GM12878 (cell line): ENCODE data around the gene SORCS1. TPM values are rescaled to one million over a fixed set of nuclear protein-coding genes. Genes with fewer than 3 reads are reported as not detected.

Source experiments
- ATAC-seq: fragments of 200-7000 bp; cut with Tn5 transposase; 3 replicates; pipeline ENCODE4 v1.9.1; 2020; ENCODE audit warnings: mild to moderate bottlenecking, moderate library complexity
- BruUV-seq: library from RNA; stranded (reverse); fragments of 400-500 nt; replicated peaks from 2 replicates; lab custom pipeline; 2021; lab: Mats Ljungman, UMichigan
- CTCF ChIA-PET: fragments of 300-600 bp; sonication (Branson Sonifier 250); formaldehyde crosslinking; extraction: SDS; loops from one replicate; lab custom pipeline; 2021; ENCODE audit warnings: inconsistent platforms; lab: Yijun Ruan, JAX
- POLR2A ChIA-PET: fragments of 350-600 bp; formaldehyde crosslinking; extraction: SDS; loops from one replicate; lab custom pipeline; 2021; ENCODE audit warnings: inconsistent platforms; lab: Charles Lee
- RAD21 ChIA-PET: fragments of 300-600 bp; sonication (Branson Sonifier 250); formaldehyde crosslinking; loops from one replicate; lab custom pipeline; 2023; ENCODE audit warnings: antibody characterized with exemption; ENCODE audit not compliant: unreplicated experiment; lab: Charles Lee
- SMC1A ChIA-PET: fragments of 300-600 bp; sonication (Branson Sonifier 250); formaldehyde crosslinking; loops from one replicate; lab custom pipeline; 2023; ENCODE audit not compliant: unreplicated experiment, uncharacterized antibody; lab: Charles Lee
- DNase-seq: peaks from one replicate; pipeline ENCODE4 v3.0.0-alpha.2; 2011; ENCODE audit warnings: low read depth, low spot score
- FAIRE-seq: peaks from 3 replicates; lab custom pipeline; 2011; peaks lifted over from hg19 to GRCh38; lab: Jason Lieb, UNC
- H2AFZ ChIP-seq: 2 replicates; pipeline ENCODE4 v1.6.0; 2011; ENCODE audit warnings: low read depth, low read length, control low read depth; ENCODE audit not compliant: control insufficient read depth
- H3K27ac ChIP-seq: 2 replicates; pipeline ENCODE4 v1.5.1; 2011; ENCODE audit warnings: control low read depth; ENCODE audit not compliant: control insufficient read depth, insufficient read depth
- H3K27me3 ChIP-seq, 2 experiments: replicated peaks in 1 of 2; 2 replicates each; pipeline versions ENCODE4 v1.6.0 to v1.6.1; 2011; ENCODE audit warnings: low read length in 1 of 2; ENCODE audit not compliant: control insufficient read depth in 2 of 2, insufficient read depth in 2 of 2
- H3K36me3 ChIP-seq, 2 experiments: 2 replicates each; pipeline ENCODE4 v1.5.1; 2011; ENCODE audit warnings: low read length in 1 of 2; ENCODE audit not compliant: control insufficient read depth in 2 of 2, insufficient read depth in 2 of 2
- H3K4me1 ChIP-seq: 2 replicates; pipeline ENCODE4 v1.6.1; 2011; ENCODE audit warnings: mild to moderate bottlenecking, low read length, moderate library complexity, mixed read lengths; ENCODE audit not compliant: control insufficient read depth, insufficient read depth
- H3K4me2 ChIP-seq: 2 replicates; pipeline ENCODE4 v1.6.0; 2011; ENCODE audit warnings: control low read depth; ENCODE audit not compliant: control insufficient read depth, insufficient read depth
- H3K4me3 ChIP-seq: fragments of 200-600 bp; sonication (generic); 2 replicates; pipeline ENCODE4 v1.5.1; 2016
- H3K79me2 ChIP-seq: 2 replicates; pipeline ENCODE4 v1.6.0; 2011; ENCODE audit warnings: low read length; ENCODE audit not compliant: control insufficient read depth, insufficient read depth
- H3K9ac ChIP-seq: 2 replicates; pipeline ENCODE4 v1.8.0; 2011; ENCODE audit warnings: low read length, control low read depth, mixed read lengths; ENCODE audit not compliant: control insufficient read depth, insufficient read depth
- H3K9me3 ChIP-seq: replicated peaks from 3 replicates; pipeline ENCODE4 v1.5.1; 2011; ENCODE audit warnings: mild to moderate bottlenecking, low read length; ENCODE audit not compliant: control insufficient read depth, insufficient read depth
- H4K20me1 ChIP-seq: 2 replicates; pipeline ENCODE4 v1.6.0; 2011; ENCODE audit not compliant: control insufficient read depth, insufficient read depth
- ASH2L ChIP-seq: fragments of 300-600, 200-600 bp; sonication (generic); IDR thresholded peaks from 2 replicates; pipeline ENCODE4 v1.6.1; 2017; ENCODE audit warnings: low read depth, mild to moderate bottlenecking, borderline replicate concordance
- ETV6 ChIP-seq, 2 experiments: fragments of 450-650 bp in 1 of 2; IDR thresholded peaks in 1 of 2; conservative IDR thresholded peaks in 1 of 2; 2 replicates each; pipeline ENCODE4 v1.6.1; 2014; ENCODE audit warnings: antibody characterized with exemption in 1 of 2, borderline replicate concordance in 1 of 2, low read depth in 1 of 2, mild to moderate bottlenecking in 1 of 2, moderate library complexity in 1 of 2
- FOXM1 ChIP-seq: IDR thresholded peaks from 2 replicates; pipeline ENCODE4 v1.6.1; 2012; ENCODE audit warnings: low read depth, mild to moderate bottlenecking, inconsistent platforms, low read length, moderate library complexity
- KDM1A ChIP-seq: fragments of 200-600 bp; sonication (generic); IDR thresholded peaks from 2 replicates; pipeline ENCODE4 v1.6.1; 2016; ENCODE audit warnings: borderline replicate concordance
- RBBP5 ChIP-seq: fragments of 200-600 bp; sonication (generic); conservative IDR thresholded peaks from 2 replicates; pipeline ENCODE4 v1.6.1; 2016
- SREBF1 ChIP-seq: IDR thresholded peaks from 2 replicates; pipeline ENCODE4 v1.6.1; 2012; ENCODE audit warnings: mild to moderate bottlenecking, low read length
- STAT1 ChIP-seq: fragments of 450-650 bp; conservative IDR thresholded peaks from 2 replicates; pipeline ENCODE4 v1.6.1; 2014; ENCODE audit warnings: antibody characterized with exemption, mild to moderate bottlenecking
- TCF7 ChIP-seq: IDR thresholded peaks from 2 replicates; pipeline ENCODE4 v1.6.1; 2014; ENCODE audit warnings: antibody characterized with exemption, borderline replicate concordance
- WGBS: methylation state at CpG from one replicate; pipeline ENCODE4 v1.1.6; 2016; ENCODE audit warnings: low lambda C conversion rate; ENCODE audit not compliant: insufficient replicate concordance, insufficient coverage; ENCODE audit errors: missing lambda C conversion rate; 5-methylcytosine and 5-hydroxymethylcytosine counted together
- in situ Hi-C: fragments of 300-500 bp; cut with MboI; formaldehyde crosslinking; loops from 9 replicates; pipeline ENCODE4 v1.14.3; 2018; ENCODE audit warnings: mixed read lengths
- intact Hi-C: fragments of 100-400 bp; cut with micrococcal nuclease; formaldehyde crosslinking; loops from one replicate; pipeline ENCODE4 v1.14.2; 2022; ENCODE audit not compliant: unreplicated experiment
- polyA plus RNA-seq, 11 experiments: library from polyadenylated mRNA; depleted of rRNA in 4 of 11; unstranded in 6 of 11; stranded (reverse) in 5 of 11; fragments of >200 nt; fragmentation: Nextera tagmentation in 4 of 11; fragmentation: Illumina TruSeq in 1 of 11; extraction: Ambion mirVana in 4 of 11; extraction: Trizol in 1 of 11; gene quantifications; 1 replicate in 1 of 11; 2 replicates in 10 of 11; pipeline versions ENCODE4 v1.2.1 to v1.2.3, GENCODE V29; 2011 to 2016; ENCODE audit warnings: inconsistent platforms in 2 of 11, missing spikeins in 2 of 11, low read depth in 1 of 11
- total RNA-seq, 4 experiments: library from RNA; depleted of rRNA in 3 of 4; stranded (reverse); fragments of >200 nt in 3 of 4; fragmentation: Illumina TruSeq in 1 of 4; extraction: Trizol in 1 of 4; gene quantifications; 2 replicates each; pipeline versions ENCODE4 v1.2.1 to v1.2.3, GENCODE V29; 2013 to 2021
- TF ChIP-seq, protein P1 (sequence below): fragments of 450-650 bp; conservative IDR thresholded peaks from 2 replicates; pipeline ENCODE4 v1.6.1; 2017; ENCODE audit warnings: mild to moderate bottlenecking, moderate library complexity
- TF ChIP-seq, protein P2 (sequence below): fragments of 450-650 bp; IDR thresholded peaks from 2 replicates; pipeline ENCODE4 v1.6.1; 2016; ENCODE audit warnings: mild to moderate bottlenecking, moderate library complexity, borderline replicate concordance
- TF ChIP-seq, protein P3 (sequence below): fragments of 450-650 bp; formaldehyde crosslinking; IDR thresholded peaks from 2 replicates; pipeline ENCODE4 v1.5.0; 2022; ENCODE audit warnings: mild to moderate bottlenecking, missing genetic modification characterization

The SORCS1 gene
- total and polyA plus RNA-seq, 10 of the 15 experiments (the other 5 are each of a cell fraction or from before 2014, with no cell fraction given): 0.02 to 9.6 (median 0.06) TPM; not detected in 3

DNA sequence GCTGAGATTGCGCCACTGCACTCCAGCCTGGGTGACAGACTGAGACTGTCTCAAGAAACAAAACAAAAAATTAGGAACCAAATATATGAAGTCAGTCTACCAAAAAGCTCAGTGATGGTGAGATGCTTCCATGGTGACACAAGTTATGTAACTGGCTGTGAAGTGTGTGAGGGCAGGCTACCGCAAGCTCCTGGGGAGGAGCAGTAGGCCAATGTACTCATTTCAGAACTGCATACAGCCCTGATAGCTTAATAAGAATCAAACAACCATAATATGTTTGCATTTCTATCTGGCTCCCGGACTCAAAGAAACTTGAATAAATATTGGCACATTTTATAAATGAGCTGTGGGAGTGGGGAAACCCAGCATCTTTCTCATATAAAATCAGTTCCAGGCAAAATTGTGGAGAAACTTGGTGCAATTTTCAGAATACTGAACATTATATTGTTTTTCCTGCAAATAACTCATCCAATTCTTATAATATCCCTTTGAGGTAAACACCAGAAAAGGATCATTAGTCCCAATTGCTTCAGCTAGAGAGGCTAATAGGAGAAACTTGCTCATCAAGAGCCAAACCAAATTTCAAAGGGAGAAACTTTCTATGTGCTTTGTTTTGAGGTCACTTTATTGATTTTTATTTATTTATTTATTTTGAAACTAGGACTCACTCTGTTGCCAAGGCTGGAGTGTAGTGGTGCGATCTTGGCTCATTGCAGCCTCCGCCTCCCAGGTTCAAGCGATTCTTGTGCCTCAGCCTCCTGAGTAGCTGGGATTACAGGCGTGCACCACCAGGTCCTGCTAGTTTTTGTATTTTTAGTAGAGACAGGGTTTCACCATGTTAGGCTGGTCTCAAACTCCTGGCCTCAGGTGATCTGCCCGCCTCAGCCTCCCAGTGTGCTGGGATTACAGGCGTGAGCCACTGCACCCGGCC is 127.0 kb downstream of the SORCS1 start:
- ATAC-seq: no peak
- no peaks in the 10 kb centered on the region for H4K20me1 ChIP-seq
- 47% methylated on average over 10 of the region's 10 CpGs for WGBS
- H2AFZ ChIP-seq: no peak overlapping the region
- no peak overlapping the region for H3K4me3 ChIP-seq
- no peaks in the 10 kb centered on the region for H3K36me3 ChIP-seq
- no peaks in the 10 kb centered on the region for H3K4me1 ChIP-seq
- DNase-seq: no peak
- no peak for FAIRE-seq
- ChIA-PET RAD21 (no interaction called here), CTCF (no interaction called here), POLR2A (no interaction called here), SMC1A (interaction anchor here (0.6 kb wide), 1 partner anchor 528 kb away, joined by 3 read pairs; no protein-coding TSS in a partner anchor)
- H3K4me2 ChIP-seq: no peak overlapping the region
- no TSS peak for BruUV-seq
- intact Hi-C loops (no loop called here), in situ Hi-C loops (no loop called here)
- no peaks in the 10 kb centered on the region; a peak in 1 of 4 replicates for H3K27me3 ChIP-seq
- no peaks in the 10 kb centered on the region for H3K9me3 ChIP-seq
- no peak overlapping the region for H3K27ac ChIP-seq
- no peak overlapping the region for H3K9ac ChIP-seq
- H3K79me2 ChIP-seq: no peaks in the 10 kb centered on the region
- no peak for TF ChIP-seq ASH2L
- no peak for TF ChIP-seq FOXM1
- TF ChIP-seq KDM1A: no peak
- no peak for TF ChIP-seq SREBF1
- TF ChIP-seq ETV6 (conservative IDR thresholded peaks at IDR 0.05 in 1 of 2, IDR thresholded peaks at IDR 0.05 in 1 of 2; ENCODE audit: borderline replicate concordance in 1 of 2, low read depth in 1 of 2): no peak
- TF ChIP-seq STAT1: no peak
- TF ChIP-seq, protein P1, sequence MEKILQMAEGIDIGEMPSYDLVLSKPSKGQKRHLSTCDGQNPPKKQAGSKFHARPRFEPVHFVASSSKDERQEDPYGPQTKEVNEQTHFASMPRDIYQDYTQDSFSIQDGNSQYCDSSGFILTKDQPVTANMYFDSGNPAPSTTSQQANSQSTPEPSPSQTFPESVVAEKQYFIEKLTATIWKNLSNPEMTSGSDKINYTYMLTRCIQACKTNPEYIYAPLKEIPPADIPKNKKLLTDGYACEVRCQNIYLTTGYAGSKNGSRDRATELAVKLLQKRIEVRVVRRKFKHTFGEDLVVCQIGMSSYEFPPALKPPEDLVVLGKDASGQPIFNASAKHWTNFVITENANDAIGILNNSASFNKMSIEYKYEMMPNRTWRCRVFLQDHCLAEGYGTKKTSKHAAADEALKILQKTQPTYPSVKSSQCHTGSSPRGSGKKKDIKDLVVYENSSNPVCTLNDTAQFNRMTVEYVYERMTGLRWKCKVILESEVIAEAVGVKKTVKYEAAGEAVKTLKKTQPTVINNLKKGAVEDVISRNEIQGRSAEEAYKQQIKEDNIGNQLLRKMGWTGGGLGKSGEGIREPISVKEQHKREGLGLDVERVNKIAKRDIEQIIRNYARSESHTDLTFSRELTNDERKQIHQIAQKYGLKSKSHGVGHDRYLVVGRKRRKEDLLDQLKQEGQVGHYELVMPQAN: no peak
- TF ChIP-seq TCF7: no peak
- TF ChIP-seq RBBP5: no peak
- TF ChIP-seq, protein P2, sequence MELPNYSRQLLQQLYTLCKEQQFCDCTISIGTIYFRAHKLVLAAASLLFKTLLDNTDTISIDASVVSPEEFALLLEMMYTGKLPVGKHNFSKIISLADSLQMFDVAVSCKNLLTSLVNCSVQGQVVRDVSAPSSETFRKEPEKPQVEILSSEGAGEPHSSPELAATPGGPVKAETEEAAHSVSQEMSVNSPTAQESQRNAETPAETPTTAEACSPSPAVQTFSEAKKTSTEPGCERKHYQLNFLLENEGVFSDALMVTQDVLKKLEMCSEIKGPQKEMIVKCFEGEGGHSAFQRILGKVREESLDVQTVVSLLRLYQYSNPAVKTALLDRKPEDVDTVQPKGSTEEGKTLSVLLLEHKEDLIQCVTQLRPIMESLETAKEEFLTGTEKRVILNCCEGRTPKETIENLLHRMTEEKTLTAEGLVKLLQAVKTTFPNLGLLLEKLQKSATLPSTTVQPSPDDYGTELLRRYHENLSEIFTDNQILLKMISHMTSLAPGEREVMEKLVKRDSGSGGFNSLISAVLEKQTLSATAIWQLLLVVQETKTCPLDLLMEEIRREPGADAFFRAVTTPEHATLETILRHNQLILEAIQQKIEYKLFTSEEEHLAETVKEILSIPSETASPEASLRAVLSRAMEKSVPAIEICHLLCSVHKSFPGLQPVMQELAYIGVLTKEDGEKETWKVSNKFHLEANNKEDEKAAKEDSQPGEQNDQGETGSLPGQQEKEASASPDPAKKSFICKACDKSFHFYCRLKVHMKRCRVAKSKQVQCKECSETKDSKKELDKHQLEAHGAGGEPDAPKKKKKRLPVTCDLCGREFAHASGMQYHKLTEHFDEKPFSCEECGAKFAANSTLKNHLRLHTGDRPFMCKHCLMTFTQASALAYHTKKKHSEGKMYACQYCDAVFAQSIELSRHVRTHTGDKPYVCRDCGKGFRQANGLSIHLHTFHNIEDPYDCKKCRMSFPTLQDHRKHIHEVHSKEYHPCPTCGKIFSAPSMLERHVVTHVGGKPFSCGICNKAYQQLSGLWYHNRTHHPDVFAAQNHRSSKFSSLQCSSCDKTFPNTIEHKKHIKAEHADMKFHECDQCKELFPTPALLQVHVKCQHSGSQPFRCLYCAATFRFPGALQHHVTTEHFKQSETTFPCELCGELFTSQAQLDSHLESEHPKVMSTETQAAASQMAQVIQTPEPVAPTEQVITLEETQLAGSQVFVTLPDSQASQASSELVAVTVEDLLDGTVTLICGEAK: no peak
- TF ChIP-seq, protein P3, sequence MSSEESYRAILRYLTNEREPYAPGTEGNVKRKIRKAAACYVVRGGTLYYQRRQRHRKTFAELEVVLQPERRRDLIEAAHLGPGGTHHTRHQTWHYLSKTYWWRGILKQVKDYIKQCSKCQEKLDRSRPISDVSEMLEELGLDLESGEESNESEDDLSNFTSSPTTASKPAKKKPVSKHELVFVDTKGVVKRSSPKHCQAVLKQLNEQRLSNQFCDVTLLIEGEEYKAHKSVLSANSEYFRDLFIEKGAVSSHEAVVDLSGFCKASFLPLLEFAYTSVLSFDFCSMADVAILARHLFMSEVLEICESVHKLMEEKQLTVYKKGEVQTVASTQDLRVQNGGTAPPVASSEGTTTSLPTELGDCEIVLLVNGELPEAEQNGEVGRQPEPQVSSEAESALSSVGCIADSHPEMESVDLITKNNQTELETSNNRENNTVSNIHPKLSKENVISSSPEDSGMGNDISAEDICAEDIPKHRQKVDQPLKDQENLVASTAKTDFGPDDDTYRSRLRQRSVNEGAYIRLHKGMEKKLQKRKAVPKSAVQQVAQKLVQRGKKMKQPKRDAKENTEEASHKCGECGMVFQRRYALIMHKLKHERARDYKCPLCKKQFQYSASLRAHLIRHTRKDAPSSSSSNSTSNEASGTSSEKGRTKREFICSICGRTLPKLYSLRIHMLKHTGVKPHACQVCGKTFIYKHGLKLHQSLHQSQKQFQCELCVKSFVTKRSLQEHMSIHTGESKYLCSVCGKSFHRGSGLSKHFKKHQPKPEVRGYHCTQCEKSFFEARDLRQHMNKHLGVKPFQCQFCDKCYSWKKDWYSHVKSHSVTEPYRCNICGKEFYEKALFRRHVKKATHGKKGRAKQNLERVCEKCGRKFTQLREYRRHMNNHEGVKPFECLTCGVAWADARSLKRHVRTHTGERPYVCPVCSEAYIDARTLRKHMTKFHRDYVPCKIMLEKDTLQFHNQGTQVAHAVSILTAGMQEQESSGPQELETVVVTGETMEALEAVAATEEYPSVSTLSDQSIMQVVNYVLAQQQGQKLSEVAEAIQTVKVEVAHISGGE: no peak
